Measurements from ENCODE around the gene ADM2.

The ADM2 gene

GRCh38 chr22:50434849-50435248 lies 46.5 kb upstream of the ADM2 start:
- TF ChIP-seq TCF4 (CRISPR knock-in tag; IDR thresholded peaks at IDR 0.05; ENCODE audit: borderline replicate concordance): no peak
- TF ChIP-seq ZNF70 (CRISPR knock-in tag; IDR thresholded peaks at IDR 0.05): no peak
- no peak for TF ChIP-seq OSR1 (CRISPR knock-in tag; IDR thresholded peaks at IDR 0.05)
- TF ChIP-seq CREB5 (CRISPR knock-in tag; IDR thresholded peaks at IDR 0.05; ENCODE audit: low read depth): no peak
- no peak for TF ChIP-seq ARNTL (CRISPR knock-in tag; IDR thresholded peaks at IDR 0.05; ENCODE audit: borderline replicate concordance, low read depth)
- TF ChIP-seq CSDC2 (CRISPR knock-in tag; IDR thresholded peaks at IDR 0.05): no peak
- no peak for ATAC-seq

GRCh38 chr22:50435291-50436014 lies 45.9 kb upstream of the ADM2 start:
- no peak for TF ChIP-seq ZFP30 (CRISPR knock-in tag; IDR thresholded peaks at IDR 0.05)
- no peak for TF ChIP-seq CSRNP3 (CRISPR knock-in tag; IDR thresholded peaks at IDR 0.05)
- TF ChIP-seq TOX (CRISPR knock-in tag; IDR thresholded peaks at IDR 0.05; ENCODE audit: borderline replicate concordance): no peak
- no peak for TF ChIP-seq BACH2 (CRISPR knock-in tag; IDR thresholded peaks at IDR 0.05; ENCODE audit: borderline replicate concordance)

DNA sequence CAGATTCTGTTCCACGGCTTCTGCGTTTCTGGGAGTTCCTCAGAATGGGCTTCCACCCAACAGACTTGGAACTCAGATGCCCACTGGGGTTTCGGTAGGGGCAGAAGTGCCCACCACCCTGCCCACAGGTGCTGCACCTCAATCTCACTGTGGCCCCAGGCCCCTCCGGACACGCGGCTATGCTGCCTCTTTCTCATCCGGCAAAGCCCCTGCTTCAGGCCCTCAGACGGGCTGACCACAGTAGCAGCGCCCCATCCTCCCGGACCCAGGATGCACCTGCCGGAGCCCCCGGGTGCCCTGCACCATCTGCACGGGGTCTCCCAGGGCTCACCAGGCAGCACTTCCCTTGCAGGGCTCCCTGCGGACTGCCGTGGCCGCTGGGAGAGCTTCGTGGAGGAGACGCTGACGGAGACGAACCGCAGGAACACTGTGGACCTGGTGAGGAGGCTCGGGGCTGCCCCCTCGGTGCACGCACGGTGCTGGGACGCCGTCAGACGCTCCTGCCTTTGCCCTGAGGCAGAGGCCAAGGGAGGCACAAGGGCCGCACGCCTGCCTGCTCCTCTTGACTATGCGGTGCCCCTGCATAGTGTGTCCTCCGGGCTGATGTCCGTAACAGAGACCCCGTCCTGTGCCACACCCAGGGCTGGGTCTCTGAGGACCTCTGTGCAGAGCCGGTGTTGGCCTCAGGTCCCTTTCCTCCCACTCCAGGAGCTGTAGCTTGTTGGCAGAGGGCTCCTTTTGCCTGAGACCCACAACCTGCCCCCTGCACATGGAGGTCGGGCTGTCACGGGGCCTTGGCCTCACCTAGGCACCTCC lies 45.1 kb upstream of the ADM2 start:
- no peak for ATAC-seq
- TF ChIP-seq PPARA (CRISPR knock-in tag; IDR thresholded peaks at IDR 0.05; ENCODE audit: borderline replicate concordance) (no peak), ZC3H10 (CRISPR knock-in tag; IDR thresholded peaks at IDR 0.05) (no peak), CSDC2 (CRISPR knock-in tag; IDR thresholded peaks at IDR 0.05) (no peak)

More at GRCh38 chr22:50435291-50436014, 45.9 kb upstream of the ADM2 start:
- ATAC-seq: no peak

DNA sequence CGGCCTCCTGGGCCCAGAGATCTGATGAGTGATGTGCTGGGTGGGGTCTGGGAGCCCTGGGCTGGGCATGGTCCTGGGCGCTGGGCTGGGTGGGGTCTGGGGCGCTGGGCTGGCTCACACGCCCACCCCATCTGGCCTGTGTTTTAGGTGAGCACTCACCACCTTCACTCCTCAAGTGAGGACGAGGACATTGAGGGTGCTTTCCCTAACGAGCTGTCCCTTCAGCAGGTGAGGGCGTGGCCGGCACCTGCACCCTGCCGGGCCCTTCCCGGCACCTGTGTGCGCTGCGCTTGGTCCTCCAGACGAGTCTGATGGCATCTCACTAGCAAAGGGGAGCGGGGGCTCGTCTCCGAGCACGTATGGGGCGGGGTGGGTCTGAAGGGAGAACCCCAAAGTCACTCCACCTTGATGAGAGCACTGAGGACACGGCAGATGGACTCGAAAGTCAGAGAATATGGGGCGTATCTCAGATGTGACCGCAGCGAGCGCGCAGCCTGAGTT lies 44.5 kb upstream of the ADM2 start:
- TF ChIP-seq ZFP3 (CRISPR knock-in tag; IDR thresholded peaks at IDR 0.05): no peak
- ATAC-seq: no peak

- TF ChIP-seq GLIS3 (CRISPR knock-in tag; IDR thresholded peaks at IDR 0.05) (no peak), ZFP30 (CRISPR knock-in tag; IDR thresholded peaks at IDR 0.05) (no peak)
- ATAC-seq: no peak
These were observed 43.6 kb upstream of the ADM2 start for GRCh38 chr22:50437511-50438304.

- TF ChIP-seq ZNF565 (CRISPR knock-in tag; conservative IDR thresholded peaks at IDR 0.05; ENCODE audit: low read depth) (no peak), CSDC2 (CRISPR knock-in tag; IDR thresholded peaks at IDR 0.05) (no peak), ZC3H10 (CRISPR knock-in tag; IDR thresholded peaks at IDR 0.05) (no peak), RARB (CRISPR knock-in tag; IDR thresholded peaks at IDR 0.05) (no peak), ZFP3 (CRISPR knock-in tag; IDR thresholded peaks at IDR 0.05) (no peak), ESRRG (CRISPR knock-in tag; IDR thresholded peaks at IDR 0.05) (no peak), SNAI2 (CRISPR knock-in tag; IDR thresholded peaks at IDR 0.05) (no peak), ISL1 (CRISPR knock-in tag; IDR thresholded peaks at IDR 0.05) (no peak), ZFP30 (CRISPR knock-in tag; IDR thresholded peaks at IDR 0.05) (no peak), CSRNP3 (CRISPR knock-in tag; IDR thresholded peaks at IDR 0.05) (no peak)
- no peak for ATAC-seq
These were observed 42.8 kb upstream of the ADM2 start for GRCh38 chr22:50438305-50439275.

Measured in SK-N-SH treated with all-trans-retinoic acid at 6 μM for 48 hours (cell line).